Spleen (tissue), 7 donors: ENCODE measurements around the gene EXT2.

Source experiments
- POLR2A ChIP-seq, 3 donors: fragments of 450-650 bp; IDR thresholded peaks; one replicate each; pipeline ENCODE4 v1.5.1; 2017; ENCODE audit warnings: antibody characterized with exemption in 3 of 3, mild to moderate bottlenecking in 1 of 3
- TF ChIP-seq, protein P1 (sequence below), 11 experiments: fragments of 200-600 bp in 7 of 11; fragments of 450-650 bp in 4 of 11; sonication (generic) in 4 of 11; IDR thresholded peaks in 8 of 11; conservative IDR thresholded peaks in 3 of 11; 1 replicate in 7 of 11; 2 replicates in 4 of 11; pipeline versions ENCODE4 v1.4.0 to v1.8.0; 2016 to 2021; ENCODE audit warnings: antibody characterized with exemption in 11 of 11, inconsistent platforms in 4 of 11, mild to moderate bottlenecking in 1 of 11
- donor health status: DM: no; HTN: no; CAD: no; lungs with moderate emphysema.
- donor health status: DM: no; HTN: no; CAD: no.
- donor health status: DM: no; HTN: no; CAD: no.

GRCh38 chr11:44221992-44222391 lies 126.5 kb downstream of the EXT2 start:
- TF ChIP-seq, protein P1, sequence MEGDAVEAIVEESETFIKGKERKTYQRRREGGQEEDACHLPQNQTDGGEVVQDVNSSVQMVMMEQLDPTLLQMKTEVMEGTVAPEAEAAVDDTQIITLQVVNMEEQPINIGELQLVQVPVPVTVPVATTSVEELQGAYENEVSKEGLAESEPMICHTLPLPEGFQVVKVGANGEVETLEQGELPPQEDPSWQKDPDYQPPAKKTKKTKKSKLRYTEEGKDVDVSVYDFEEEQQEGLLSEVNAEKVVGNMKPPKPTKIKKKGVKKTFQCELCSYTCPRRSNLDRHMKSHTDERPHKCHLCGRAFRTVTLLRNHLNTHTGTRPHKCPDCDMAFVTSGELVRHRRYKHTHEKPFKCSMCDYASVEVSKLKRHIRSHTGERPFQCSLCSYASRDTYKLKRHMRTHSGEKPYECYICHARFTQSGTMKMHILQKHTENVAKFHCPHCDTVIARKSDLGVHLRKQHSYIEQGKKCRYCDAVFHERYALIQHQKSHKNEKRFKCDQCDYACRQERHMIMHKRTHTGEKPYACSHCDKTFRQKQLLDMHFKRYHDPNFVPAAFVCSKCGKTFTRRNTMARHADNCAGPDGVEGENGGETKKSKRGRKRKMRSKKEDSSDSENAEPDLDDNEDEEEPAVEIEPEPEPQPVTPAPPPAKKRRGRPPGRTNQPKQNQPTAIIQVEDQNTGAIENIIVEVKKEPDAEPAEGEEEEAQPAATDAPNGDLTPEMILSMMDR (IDR thresholded peaks at IDR 0.05 in 8 of 11, conservative IDR thresholded peaks at IDR 0.05 in 3 of 11) = no peak
- no peak for TF ChIP-seq POLR2A (IDR thresholded peaks at IDR 0.05)
